ENCODE data around the gene CDK2AP2.

CDK2AP2 gene

GRCh38 chr11:67503119-67504004 lies 4.6 kb downstream of the CDK2AP2 start:
- no peak for FAIRE-seq

GRCh38 chr11:67502328-67502979 lies 5.5 kb downstream of the CDK2AP2 start:
- FAIRE-seq: no peak

DNA sequence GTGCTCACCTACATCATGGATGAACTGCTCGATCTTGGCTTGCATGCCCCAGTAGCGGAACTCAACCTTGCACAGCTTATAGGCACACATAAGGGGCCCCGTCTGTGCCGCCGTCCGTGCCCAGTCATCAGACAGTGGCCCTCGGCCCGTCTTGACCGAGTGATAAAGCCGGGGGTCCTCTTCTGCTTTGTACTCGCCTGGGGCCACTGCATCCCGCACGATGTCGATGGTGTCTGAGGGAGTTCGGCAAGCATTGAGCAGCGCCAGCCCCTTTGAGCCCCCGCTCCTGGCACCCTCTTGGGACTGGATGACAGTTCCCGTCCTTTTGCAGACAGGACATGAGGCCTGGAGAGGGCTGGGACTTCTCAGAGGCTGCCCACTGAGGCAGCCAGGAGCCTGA lies 6.1 kb downstream of the CDK2AP2 start:
- FAIRE-seq: no peak

DNA sequence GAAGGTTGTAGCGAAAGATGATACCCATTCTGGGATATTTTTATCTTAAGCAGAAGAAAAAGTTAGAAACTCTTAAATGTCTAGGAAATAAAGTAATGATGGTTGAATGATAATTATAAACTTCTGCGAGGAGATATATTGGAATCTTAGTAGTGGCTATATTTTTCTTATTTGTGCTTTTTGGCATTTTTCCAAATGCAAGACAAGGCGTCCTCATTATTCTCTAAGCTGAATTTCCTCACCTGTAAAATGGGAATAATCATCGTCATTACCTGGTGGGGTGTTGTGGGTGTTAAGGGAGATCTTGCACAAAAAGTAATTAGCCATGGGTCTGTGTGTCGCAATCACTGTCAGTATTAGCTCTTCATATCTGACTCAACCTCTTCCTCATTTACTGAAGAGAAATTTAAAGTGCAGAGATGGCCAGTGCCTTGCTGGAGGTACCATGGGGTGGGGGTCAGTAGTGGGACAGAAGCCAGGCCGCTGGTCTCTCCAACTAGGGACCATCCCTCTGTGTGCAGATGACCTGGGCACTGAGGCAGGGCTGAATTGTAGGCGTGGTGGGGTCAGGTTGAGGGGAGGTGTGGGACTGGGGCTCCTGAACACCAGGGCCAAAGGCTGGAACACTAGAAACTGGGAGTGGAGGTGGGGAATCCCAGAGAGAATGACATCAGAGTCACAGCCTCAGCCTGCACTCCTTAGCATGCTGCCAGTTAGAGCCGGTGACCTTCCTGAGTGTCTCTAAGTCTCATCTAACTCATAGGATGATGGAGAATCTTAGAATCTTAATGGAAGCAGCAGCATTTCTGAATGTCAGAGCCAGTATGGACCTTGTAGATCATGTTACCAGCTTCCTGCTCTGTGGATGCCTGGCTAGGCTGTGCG lies 6.9 kb downstream of the CDK2AP2 start:
- FAIRE-seq: no peak

GRCh38 chr11:67500484-67500821 lies 7.5 kb downstream of the CDK2AP2 start:
- no peak for FAIRE-seq

DNA sequence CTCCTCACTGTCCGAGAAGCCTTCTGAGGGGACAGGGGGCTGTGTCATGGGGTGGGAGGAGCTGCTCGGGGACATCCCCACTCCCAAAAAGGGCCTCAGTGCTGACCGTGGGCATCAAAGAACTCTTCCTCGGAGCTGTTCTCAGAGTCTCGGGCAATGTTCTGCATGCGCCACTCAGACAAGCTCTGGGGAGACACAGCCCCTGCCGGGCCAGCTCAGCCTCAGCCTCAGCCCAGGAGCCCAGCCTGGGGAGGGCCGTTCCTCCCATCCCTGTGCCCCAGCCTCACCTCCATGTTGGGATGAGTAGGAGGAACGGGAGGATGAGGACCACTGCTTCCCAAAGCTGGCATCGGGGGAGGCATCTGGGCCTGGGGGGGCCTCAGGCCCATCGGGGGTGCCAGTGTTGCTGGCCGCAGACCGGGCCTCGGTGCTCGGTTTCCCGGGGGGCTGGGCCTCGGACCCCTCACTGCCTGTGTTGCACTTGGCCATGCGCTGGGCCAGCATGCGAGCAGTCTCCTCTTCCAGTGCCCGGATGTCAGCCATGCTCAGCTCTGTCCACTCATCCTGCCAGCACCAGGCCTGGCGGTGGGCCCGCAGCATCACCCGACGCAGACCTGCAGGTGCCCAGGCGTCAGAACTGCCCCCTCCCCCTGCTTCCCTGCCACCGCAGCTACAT lies 8.0 kb downstream of the CDK2AP2 start:
- FAIRE-seq: no peak

GRCh38 chr11:67498544-67498972 lies 9.4 kb downstream of the CDK2AP2 start:
- no peak for FAIRE-seq

DNA sequence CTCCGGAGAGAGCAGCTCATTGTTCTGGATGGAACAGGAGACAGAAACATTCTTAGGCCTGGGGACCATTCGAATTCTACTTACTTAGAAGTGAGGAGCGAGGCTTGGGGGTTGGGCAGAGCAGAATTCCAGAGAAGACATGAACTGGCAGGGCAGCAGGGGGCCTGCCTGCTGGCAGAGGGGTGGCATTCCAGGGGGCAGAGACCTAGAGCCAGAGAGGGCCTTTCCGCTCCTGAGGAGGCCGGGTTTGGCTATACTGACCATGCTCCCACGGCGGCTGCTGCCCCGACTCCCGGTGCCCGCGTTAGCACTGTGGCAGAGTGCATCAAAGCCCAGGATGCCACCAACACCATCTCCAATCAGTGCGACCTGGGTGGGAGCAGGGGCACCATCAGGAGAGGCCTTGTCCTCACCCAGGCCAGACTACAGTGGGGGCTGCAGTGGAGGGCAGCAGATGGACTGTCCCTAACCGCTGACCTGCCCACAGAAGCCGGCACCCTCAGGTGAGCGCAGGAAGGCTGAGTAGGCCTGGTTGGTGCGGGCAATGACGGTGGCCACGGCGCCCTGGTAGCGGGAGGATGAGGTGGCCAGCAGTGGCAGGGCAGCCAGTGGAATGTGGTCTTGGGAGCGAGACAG lies 10.2 kb downstream of the CDK2AP2 start:
- no peak for FAIRE-seq

DNA sequence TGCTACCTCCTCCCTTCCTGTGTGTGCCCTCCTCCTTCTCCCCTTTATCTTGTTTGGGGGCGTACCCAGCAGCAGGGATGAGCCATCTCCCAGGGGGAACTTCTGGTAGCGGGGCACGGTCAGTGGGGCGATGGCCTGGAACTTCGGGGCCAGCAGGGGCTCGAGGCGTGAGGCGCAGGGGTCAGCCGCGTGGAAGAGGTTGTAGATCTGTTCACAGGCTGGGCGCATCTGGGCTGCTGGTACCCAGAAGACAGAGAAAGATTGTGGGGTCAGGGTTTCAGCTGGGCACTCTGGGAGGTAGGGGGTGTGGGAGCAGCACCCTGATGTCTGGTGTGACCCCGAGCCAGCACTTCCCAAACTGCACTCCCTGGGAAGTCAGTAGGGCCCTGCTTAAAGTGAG lies 11.8 kb downstream of the CDK2AP2 start:
- FAIRE-seq: no peak

DNA sequence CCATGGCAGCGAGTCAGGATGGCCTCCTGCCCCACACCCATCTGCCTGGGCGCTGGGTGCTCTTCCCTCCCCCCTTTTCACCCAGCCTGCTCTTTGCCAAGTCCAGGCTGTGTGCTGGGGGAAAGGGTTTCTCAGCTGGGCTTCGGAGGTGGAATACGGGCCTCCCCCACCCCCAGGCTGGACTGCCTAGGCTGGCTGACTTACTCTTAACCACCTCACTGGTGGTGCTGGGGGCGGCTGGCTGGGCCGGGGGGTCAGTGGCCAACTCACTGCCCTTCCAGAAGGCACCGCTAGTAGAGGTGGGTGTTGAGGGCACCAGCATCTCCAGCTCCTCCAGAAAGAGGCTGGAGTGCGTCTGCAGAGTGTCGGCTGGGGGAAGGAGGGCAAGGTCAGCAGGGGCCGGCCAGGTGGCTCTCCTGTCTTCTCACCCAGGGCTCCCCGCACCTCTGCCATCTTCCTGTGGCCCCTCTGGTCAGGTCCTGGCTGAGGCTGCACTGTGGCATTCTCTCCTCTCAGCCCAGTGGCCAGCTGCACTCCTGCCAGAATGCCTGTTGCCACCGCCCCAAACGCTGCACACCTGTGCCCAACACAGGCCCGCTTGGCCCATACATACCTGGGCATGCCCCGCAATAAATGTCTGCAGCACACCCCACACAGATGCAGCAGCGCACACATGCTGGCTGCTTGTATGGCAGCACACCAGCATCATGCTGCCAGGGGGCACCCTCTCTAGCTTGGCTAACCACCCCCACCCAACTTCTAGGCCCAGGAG lies 12.5 kb downstream of the CDK2AP2 start:
- no peak for FAIRE-seq

- FAIRE-seq: no peak
These were observed 13.4 kb downstream of the CDK2AP2 start for GRCh38 chr11:67494371-67495233.

DNA sequence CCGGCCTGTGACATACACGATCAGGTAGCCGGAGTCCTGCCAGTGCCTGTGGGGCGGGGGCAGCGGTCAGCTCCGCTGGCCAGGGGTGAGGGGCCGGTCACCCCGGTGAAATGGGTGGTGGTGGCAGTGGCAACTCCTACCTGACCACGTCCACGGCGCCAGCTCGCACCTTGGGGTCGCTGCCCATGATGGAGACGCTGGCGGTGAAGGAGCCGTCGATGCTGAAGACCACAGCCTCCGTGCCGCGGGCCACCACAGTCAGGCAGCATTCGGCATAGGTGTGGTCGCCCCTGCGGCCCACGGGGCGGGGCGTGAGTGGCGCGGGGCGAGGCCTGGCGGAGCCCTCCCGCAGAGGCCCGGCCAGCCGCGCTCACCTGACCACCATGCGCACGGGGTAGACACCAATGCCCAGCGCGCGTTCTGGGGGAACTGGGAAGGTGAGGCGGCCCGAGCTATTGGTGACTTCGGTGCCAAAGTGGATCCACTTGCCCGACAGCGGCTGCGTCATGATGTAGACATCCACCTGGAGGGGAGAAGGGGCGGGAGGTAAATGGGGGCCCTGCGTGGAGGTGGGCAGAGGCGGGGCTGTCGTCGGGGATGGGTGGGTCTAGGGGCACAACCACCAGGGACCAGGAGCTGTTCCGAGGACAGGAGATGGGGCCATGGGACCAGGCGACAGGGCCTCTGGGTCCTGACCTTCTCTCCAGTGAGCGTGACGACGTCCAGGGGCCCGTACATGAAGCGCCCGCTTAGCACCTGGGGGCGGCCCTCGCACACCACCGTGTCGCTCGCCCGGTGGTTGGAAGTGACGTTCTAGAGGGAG lies 14.2 kb downstream of the CDK2AP2 start:
- no peak for FAIRE-seq

DNA sequence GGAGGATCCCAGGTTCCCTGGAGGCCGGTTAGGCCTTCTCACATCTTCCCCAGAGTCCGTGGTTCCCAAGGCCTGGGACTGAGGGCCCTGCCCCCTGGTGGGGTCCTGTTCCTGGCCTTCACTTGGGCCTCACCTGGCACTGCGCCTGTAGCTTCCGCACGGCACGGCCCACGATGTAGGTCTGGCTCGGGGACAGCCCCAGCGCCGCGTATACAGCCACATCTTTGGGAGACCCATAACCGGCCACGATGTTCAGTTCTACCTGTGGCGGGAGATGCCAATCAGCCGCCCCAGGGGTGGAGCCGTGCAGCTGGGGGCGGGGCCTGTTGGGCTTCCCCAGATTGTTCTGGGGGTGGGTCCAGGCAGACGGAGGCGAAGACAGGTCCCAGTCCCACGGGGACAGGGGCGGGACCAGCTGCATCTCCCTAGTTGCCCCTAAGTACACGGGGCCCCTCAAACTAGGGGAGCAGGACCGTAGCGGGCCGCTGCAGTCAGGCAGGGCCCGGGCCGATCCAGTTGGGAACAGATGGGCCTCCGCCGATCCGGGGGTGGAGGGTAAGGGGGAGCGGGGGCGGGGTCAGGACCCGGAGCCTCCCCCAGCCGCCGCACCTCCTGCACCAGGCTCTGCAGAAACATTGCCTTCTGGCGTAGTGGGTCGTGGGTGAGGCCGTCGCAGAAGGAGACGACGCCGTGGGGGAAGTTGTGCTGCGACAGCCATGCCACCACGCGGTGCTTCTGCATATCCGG lies 15.0 kb downstream of the CDK2AP2 start:
- no peak for FAIRE-seq

DNA sequence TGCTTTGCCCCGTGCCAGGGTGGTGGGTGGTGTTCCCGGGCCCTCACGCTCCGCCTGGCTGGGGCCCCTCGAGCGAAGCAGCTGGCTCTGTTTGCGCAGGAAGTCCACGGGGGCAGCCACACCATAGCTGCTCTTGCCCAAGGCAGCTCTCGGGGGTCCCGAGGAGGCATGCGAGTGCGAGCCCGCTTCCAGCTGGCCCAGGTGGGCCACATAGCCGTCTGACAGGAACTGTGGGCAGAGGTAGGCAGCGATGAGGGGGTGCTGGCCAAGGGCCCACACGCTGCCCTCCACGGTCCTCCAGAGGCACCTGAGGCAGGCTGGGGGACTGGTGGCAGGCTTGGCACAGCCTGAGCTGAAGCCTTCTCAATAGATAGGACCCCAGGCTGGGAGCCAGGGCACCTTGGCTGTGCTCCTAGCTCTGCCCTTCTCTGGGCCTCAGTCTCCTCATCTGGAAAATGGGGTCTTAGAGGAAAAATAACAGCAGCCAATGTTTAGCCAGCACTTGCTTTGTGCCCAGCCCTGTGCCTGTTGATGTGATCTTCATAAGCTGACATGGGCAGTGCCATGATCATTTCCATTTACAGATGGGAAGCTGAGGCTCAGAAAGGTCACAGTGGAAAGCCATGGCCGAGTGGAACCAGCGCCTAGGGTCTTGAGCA lies 15.8 kb downstream of the CDK2AP2 start:
- FAIRE-seq: no peak

DNA sequence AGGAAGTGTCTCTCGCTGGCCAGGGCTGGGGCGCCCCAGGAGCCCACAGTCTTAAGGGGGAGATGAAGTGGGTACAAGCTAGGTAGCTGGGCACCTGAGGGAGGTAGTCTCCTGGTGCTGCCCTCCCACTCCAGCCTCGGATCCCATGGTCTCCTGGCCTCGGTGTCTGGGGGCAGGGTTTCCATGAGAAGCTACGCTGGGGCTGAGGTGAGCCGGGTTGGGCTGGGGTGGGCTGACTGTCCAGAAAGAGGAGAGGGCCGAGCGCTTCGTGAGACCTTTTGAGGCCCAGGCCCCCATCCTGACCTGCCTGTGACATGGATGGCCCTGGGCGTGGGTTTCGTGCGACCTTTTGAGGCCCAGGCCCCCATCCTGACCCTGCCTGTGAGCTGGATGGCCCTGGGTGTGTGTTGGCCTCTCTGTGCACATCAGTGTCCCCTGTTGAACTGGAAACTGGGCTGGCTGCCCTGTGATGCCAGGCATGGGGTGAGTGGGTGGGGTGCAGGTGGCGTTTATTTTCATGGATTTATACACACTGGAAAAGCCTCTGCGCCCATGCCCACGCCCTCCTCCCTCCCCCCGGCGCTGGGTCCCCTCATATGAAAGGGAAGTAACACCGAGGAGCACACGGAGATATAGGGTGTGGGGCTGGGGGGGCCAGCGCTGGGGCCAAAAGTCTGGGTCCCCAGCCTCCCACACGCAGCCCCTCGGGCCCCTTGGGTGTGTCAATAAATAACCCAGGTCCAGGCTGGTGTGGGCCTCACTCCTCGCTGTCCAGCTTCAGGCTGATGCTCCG lies 16.5 kb downstream of the CDK2AP2 start:
- FAIRE-seq: no peak

DNA sequence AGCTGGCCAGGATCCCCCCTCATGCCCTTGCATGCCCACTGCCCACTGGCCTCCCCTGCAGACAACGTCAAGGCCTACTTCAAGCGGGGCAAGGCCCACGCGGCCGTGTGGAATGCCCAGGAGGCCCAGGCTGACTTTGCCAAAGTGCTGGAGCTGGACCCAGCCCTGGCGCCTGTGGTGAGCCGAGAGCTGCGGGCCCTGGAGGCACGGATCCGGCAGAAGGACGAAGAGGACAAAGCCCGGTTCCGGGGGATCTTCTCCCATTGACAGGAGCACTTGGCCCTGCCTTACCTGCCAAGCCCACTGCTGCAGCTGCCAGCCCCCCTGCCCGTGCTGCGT lies 17.3 kb downstream of the CDK2AP2 start:
- FAIRE-seq: no peak

DNA sequence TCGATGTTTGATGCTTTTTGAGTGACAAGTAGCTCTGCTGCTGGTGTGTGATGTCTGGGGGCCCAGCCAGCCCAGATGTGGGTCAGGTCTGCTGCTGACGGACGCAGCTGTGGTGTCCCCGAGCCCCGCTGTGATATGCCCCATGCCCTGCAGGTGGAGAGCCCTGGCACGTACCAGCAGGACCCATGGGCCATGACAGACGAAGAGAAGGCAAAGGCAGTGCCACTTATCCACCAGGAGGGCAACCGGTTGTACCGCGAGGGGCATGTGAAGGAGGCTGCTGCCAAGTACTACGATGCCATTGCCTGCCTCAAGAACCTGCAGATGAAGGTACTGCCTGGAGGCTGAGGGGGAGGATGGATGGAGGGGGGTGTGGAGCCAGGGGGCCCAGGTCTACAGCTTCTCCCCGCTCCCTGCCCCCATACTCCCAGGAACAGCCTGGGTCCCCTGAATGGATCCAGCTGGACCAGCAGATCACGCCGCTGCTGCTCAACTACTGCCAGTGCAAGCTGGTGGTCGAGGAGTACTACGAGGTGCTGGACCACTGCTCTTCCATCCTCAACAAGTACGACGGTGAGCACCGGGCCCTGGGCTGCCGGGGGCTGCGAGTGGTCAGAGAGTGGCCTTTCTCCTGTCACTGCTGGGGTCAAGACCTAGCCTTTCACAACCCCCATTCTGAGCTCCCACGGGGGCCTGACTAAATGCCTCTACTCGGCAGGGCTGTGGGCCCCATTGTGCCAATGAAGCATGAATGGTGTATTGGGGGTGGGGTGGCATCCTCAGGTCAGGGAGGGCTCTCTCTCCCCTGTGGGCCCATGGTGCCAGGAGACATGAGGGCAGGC lies 17.9 kb downstream of the CDK2AP2 start:
- no peak for FAIRE-seq
